ENCODE data around the gene OR52M1.

Gene OR52M1

DNA sequence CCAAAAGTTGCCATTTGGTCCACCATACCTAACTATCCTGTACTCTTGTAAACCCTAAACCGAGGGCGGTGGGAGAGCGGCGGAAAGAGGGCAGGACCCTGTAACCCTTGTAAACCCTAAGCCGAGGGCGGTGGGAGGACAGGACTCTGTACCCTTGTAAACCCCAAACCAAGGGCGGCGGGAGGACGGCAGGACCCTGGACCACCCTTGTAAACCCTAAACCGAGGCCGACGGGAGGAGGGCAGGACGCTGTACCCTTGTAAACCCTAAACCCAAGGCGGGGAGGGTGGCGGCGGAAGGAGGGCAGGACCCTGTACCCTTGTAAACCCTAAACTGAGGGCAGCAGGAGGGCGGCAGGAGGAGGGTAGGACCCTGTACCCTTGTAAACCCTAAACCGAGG is 24.1 kb downstream of the OR52M1 start:
- DNase-seq (ENCODE audit: low read depth in 2 of 2): no peak

DNA sequence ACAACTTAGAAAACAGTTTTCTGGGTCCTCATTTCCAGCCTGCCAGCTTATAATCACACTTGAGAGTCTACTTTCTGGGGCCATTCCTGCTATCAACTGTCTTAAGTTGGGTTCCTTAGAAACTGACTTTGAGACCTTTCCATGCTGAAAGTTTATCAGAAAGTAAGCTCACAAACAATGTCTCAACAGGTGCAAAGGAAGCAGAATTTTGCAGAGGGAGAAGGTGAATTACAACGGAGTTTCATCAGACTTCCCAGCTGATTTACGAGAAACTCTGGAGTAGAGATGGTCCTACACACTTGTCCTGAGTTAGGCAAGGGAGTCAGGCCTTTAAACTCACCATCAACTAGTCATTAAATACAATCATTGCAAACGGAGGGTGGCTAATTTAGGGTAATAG is 31.9 kb downstream of the OR52M1 start:
- no peak for DNase-seq (ENCODE audit: low read depth in 2 of 2)

DNA sequence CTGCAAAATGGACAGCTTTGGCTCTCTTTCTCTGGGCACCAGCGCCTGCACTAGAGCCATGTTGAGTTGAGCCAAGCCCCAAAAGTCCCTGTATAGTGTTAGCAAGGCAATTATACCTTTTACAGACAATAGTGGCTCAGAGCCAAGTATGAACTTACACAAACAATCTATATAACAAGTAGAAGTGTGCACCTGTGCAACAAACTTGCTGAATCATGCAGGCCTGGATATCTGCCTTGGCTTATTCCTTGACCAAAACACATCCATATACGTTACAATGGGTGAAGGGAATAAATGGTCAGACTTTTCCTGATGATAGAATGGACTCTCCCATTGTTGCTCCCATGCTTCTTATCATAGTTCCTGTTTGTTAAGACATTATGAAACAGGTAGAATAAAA is 32.8 kb downstream of the OR52M1 start:
- DNase-seq (ENCODE audit: low read depth in 2 of 2): no peak

DNA sequence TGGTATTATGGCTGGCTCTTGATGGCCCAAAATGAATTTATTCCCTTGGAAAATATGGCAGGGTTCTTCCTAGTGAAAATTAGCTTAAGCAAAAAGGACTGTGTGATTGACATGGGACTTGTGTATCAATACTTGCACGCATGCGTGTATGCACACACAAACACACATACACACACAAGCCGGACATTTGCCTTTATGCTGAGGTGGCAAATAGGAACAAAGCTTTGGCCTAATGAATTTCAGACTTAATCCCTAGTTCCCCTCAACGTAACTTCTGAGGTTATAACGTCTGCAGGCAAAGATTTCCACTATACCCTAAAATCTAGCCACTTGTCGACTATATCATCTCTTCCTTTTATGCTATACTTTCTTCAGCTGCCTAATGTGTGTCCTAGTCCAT is 33.6 kb downstream of the OR52M1 start:
- DNase-seq (ENCODE audit: low read depth in 2 of 2): no peak

DNA sequence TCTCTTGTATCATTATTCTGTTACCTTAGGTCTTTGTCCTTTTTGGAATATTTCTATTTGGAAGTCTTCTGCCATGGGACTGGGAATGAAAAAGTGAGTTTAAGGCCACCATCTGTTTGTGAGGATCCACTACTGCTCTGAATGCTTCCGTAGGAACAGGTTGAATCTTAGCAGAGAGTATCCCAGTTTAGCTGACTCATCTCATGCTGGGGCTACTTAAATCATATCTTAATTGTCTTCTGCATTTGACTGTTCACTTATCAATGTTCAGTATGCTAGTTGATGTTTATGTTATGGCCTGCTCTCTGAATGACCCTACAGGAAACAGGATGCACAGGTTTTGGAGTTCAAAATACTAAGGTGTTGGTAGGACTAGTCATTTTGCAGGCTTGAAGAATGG is 35.1 kb downstream of the OR52M1 start:
- DNase-seq (ENCODE audit: low read depth in 2 of 2): no peak

DNA sequence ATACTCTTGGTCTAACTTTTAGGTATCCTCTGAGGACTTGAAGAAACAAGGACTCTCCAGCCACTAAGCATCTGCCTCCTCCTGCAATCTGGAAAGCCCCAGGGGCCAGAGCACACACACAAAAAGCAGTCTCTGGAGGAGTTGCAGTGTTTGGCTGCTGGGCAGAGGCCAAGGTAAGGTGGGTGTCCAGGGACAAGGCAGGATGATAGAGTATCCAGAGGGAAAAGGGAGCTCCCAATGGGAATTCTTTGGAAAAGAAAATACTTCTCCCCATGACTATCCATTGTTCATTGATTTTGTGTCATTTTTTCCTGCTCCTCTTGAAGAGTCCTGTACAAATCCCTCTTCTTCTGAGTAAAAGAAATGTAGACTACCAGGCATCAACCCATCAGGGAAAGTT is 36.5 kb downstream of the OR52M1 start, which contains the start of gene OR52I2:
TSS of gene OR52I2 (plus strand) at position 301 of the 400 bp plus-strand sequence.
- no peak for DNase-seq (ENCODE audit: low read depth in 2 of 2)

DNA sequence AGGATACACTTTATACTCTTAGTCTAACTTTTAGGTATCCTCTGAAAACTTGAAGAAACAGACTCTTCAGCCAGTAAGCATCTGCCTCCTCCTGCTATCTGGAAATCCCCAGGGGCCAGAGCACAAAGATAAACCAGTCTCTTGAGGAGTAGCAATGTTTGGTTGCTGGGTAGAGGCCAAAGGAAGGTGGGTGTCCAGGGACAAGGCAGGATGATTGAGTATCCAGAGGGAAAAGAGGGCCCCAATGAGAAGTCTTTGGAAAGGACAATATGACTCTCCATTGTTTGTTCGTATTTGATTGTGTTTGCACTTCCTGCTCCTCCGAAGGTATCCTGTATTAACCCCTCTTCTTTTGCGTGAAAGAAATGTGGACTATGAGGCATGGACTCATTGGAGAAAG is 44.0 kb downstream of the OR52M1 start:
- DNase-seq (ENCODE audit: low read depth in 2 of 2): no peak

DNA sequence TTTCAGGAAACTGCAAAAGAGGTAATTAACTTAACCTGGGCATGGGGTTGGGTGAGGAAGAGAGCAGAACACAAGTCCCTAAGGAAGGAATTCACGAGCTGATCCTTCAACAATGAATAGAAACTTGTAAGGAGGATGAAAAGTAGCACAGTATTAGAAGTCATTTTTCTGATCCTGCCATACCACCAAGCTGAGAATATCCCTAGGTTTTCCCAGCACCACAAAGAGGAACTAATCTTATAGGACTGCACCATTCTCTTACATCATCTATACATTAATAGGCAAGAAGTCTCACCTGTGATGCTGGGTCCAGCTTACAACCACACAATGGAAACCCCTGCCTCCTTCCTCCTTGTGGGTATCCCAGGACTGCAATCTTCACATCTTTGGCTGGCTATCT is 48.7 kb downstream of the OR52M1 start, which contains the start of gene OR52I1:
TSS of gene OR52I1 (plus strand) at position 301 of the 400 bp plus-strand sequence. CDS start at position 301, 0 bp downstream.
- DNase-seq (ENCODE audit: low read depth in 2 of 2): no peak

Measured in stimulated activated CD8-positive, alpha-beta memory T cell treated with anti-CD3 and anti-CD28 coated beads, Interleukin-15, amount 100 ng/mL, for 48 hours (primary cell).